Mucosa of gallbladder (tissue), 1 donor: ENCODE results near the gene DYNC1LI1. TPM values are rescaled to one million over a fixed set of nuclear protein-coding genes. Genes with fewer than 3 reads are reported as not detected.
"Not testable (repeated sequence)": the region's sequence is repeated elsewhere in the genome, so short reads cannot be mapped to it uniquely, and the experiment has no call there.

Experiments used
- DNase-seq: peaks from one replicate; pipeline ENCODE4 v3.0.0-alpha.2; 2020; ENCODE audit warnings: low spot score
- total RNA-seq: library from RNA; stranded (reverse); gene quantifications from one replicate; pipeline ENCODE4 v1.2.1, GENCODE V29; 2021
- donor health status: DM: no; HTN: no; CAD: no.

The DYNC1LI1 gene
- total RNA-seq, 1 donor from 2014 or later, result 25.1 TPM

- no peak for DNase-seq
Observed at GRCh38 chr3:32583708-32584107, 13.1 kb upstream of the DYNC1LI1 start.

DNA sequence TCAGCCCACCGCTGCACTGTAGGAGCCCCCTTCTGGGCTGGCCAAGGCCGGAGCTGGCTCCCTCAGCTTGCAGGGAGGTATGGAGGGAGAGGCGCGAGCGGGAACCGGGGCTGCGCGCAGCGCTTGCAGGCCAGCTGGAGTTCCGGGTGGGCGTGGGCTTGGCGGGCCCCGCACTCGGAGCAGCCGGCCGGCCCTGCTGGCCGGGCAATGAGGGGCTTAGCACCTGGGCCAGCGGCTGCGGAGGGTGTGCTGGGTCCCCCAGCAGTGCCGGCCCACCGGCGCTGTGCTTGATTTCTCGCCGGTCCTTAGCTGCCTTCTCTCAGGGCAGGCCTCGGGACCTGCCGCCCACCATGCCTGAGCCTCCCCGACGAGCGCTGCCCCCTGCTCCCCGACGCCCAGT lies 8.0 kb upstream of the DYNC1LI1 start:
- DNase-seq, result not testable (repeated sequence)

GRCh38 chr3:32577581-32578556 lies 7.2 kb upstream of the DYNC1LI1 start:
- DNase-seq, result no peak

- DNase-seq, result no peak
Observed at GRCh38 chr3:32577174-32577573, 6.5 kb upstream of the DYNC1LI1 start.

DNA sequence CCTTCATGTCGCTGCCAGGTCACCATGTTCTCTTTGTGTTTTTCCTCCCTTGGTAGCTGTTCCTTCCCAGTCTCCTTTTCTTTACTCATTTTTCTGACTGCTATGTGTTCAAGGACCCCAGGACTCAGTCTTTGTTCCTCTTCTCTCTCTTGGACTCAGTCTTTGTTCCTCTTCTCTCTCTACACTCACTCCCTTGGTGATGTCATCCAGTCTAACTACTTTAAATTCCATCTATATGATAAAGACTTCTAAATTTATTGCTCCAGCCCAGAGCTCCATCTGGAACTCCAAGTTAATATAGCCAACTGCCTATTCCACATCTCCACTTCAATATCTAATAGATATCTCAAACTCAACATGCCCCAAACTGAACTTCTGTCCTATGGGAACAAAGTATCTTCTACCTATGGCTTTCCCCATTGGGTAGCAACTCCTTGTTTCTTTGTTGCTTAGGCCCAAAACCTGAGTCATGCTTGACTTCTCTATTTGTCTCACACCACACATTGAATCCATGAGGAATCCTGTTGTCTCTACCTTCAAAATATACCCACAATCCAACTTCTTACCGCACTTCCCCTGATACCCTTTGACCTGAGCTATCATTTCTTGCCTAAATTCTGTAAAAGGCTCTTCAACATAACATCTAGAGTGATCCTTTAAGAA lies 4.9 kb upstream of the DYNC1LI1 start:
- no peak for DNase-seq

DNA sequence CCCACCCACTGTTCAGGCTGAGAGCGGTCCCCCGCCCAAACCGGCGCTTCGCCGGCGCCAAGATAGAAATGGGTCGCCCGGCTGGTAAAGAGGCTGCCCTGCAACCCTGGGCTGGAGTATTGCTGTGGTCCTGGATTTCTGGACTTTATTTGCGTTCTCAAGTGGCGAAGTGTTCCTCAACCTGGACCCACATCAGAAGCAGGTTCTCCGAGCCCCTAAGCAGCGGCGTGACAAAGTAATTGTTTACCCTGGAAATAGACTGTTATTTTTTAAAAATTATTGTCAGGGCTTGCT lies 481 bp upstream of the DYNC1LI1 start:
- DNase-seq, result no peak

- peak; percentile 48 for DNase-seq
Observed at GRCh38 chr3:32569540-32570420, 878 bp downstream of the DYNC1LI1 start.

DNA sequence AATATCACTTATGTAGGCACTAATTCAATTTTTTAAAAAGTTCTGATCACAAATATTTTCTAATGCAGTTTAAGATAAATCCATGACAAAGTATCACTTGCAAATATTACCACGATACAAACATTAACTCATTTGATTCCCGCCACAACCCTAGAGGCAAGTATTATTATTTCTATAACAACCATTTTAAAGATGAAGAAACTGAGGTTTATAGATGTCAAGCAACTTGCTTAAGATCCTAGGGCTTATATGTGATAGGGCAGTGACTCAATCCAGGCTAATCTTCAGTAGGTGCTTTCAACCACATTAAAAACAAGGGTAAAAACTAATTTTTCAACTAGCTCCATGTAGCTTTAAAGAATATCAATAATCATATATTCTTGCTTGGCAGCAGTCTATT lies 1.7 kb downstream of the DYNC1LI1 start:
- no peak for DNase-seq

DNA sequence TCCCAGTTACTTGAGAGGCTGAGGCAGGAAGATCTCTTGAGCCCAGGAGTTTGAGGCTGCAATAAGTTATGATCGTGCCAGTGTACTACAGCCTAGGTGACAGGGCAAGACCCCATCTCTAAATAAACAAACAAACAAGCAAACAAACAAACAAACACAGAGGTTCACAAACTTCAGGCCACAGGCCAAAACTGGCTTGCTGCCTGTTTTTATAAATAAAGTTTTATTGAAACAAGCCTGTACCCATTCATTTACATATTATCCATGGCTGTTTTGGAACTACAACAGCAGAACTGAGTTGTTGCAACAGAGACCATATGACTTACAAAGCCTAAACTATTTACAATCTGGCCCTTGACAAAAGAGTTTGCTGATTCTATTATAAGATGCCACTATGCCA lies 6.5 kb downstream of the DYNC1LI1 start:
- no peak for DNase-seq

DNA sequence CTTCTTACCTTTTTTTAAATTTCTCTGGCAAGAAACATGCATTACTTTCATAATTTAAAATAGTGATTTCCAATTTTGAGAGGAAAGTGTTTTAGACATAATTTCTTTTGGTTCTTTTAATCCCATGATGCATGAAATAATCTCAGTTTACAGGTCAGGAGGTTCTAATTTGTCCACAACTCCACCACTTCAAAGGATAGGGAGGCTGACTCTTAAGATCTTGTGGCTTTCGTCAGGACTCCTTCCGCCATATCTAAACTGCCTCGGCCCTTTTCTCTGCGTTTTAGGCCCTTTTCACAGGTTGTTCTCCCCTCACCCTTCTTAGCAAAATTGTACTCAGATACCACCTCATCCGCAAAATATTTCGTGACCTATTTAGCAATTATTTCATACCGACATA lies 8.0 kb downstream of the DYNC1LI1 start:
- no peak for DNase-seq

- DNase-seq, result no peak
Observed at GRCh38 chr3:32557640-32558352, 12.9 kb downstream of the DYNC1LI1 start.

GRCh38 chr3:32556332-32556731 lies 14.3 kb downstream of the DYNC1LI1 start:
- DNase-seq, result no peak

GRCh38 chr3:32553973-32554372 lies 16.7 kb downstream of the DYNC1LI1 start:
- no peak for DNase-seq

- DNase-seq, result no peak
Observed at GRCh38 chr3:32553459-32553858, 17.2 kb downstream of the DYNC1LI1 start.

- no peak for DNase-seq
Observed at GRCh38 chr3:32552013-32552412, 18.6 kb downstream of the DYNC1LI1 start.

- no peak for DNase-seq
Observed at GRCh38 chr3:32551496-32551895, 19.2 kb downstream of the DYNC1LI1 start.

GRCh38 chr3:32551087-32551486 lies 19.6 kb downstream of the DYNC1LI1 start:
- DNase-seq, result no peak

GRCh38 chr3:32545305-32545704 lies 25.4 kb downstream of the DYNC1LI1 start:
- DNase-seq, result no peak

DNA sequence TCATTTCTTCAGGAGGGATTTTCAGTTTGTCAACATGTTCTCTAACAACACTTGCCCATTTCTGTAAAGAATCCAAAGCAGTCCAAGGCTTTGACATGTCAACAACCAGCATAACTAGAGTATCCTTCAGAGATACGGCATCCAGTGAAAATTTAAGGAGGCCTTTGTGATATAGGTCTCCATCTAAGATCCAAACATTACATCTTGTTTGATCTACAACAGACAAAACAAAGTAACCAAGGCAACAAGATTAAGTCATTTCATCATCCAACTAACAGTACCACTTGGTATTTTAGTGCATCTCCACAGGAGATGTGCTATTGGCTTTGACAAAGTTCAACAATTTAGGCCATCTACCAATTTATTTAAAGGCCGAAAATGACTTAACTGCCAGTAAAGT lies 25.8 kb downstream of the DYNC1LI1 start:
- no peak for DNase-seq

DNA sequence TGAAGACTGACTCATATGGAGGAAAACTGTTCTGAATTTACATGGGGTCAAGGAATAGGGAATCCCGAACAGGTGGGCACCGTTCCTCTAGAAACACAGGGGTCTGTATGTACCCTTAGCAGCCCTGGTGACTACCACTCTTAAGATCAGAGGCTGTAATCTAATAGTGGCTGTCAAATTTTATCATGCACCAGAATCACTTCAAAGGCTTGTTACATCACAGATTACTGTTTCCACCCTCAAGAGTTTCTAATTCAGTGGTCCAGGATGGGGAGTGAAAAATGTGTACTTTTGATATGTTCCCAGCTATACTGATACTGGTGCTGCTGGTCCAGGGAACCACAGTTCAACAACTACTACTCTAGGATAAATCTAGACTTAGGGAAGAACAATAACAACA lies 27.9 kb downstream of the DYNC1LI1 start:
- DNase-seq, result no peak

DNA sequence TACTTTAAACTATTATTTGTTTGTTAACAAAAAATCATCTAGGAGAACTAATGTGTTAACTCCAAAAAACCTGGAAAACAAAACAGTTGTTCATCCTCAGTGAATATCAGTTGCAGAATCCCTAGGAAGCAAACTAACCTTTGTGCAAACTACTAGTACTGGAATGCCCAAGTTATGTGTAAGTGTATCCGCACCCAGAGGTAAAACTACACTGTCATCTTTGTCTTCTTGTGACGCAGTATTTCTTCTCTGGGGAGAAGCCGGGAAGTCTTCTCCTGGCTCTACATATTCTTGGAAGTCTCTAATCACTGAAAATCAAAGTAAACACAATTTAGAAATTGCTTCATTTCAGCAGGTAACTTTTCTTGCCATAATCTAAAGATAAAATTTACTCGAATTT lies 29.8 kb downstream of the DYNC1LI1 start:
- no peak for DNase-seq

GRCh38 chr3:32532434-32532833 lies 38.2 kb downstream of the DYNC1LI1 start:
- DNase-seq, result no peak
